Measurements from ENCODE around the gene C16orf89.

GRCh38 chr16:5020551-5020950, 45.2 kb downstream of the C16orf89 start:
- TF ChIP-seq YY1 (IDR thresholded peaks at IDR 0.05; ENCODE audit: insufficient read depth, insufficient read length), result no peak
- TF ChIP-seq ZNF274 (IDR thresholded peaks at IDR 0.05; ENCODE audit: low read depth, low read length), result no peak
- TF ChIP-seq SUZ12 (IDR thresholded peaks at IDR 0.05; ENCODE audit: extremely low read depth, insufficient read depth, insufficient read length), result no peak
